ENCODE results near the gene PROM1.

PROM1 gene

DNA sequence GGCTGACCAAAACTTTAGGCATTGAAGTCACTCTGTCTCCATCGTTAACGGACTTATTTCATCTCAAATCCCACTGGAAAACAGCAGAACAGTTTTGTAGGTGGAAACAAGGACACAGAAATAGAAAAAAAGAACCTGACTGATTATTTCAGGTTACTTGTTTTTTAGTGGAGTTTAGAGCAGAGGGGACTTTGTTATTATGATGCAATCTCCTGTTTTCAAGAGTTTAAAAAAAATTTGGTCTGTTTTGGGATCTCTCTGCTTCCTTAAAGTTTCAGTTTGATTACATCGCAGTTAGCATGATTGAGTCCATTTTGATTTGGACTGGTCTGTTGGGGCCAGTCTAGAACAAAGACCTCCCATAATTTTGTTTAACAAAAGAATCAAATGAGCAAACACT is 13.6 kb downstream of the PROM1 start:
- no peak for DNase-seq
- no peak overlapping the region for H3K4me3 ChIP-seq (ENCODE audit: low read depth, low read length)
- no peaks in the 10 kb centered on the region for H3K36me3 ChIP-seq (replicated peaks)
- TF ChIP-seq, protein P1, sequence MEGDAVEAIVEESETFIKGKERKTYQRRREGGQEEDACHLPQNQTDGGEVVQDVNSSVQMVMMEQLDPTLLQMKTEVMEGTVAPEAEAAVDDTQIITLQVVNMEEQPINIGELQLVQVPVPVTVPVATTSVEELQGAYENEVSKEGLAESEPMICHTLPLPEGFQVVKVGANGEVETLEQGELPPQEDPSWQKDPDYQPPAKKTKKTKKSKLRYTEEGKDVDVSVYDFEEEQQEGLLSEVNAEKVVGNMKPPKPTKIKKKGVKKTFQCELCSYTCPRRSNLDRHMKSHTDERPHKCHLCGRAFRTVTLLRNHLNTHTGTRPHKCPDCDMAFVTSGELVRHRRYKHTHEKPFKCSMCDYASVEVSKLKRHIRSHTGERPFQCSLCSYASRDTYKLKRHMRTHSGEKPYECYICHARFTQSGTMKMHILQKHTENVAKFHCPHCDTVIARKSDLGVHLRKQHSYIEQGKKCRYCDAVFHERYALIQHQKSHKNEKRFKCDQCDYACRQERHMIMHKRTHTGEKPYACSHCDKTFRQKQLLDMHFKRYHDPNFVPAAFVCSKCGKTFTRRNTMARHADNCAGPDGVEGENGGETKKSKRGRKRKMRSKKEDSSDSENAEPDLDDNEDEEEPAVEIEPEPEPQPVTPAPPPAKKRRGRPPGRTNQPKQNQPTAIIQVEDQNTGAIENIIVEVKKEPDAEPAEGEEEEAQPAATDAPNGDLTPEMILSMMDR (IDR thresholded peaks at IDR 0.05; ENCODE audit: low read depth, low read length, missing control alignments), result no peak
- in situ Hi-C loops (cut with HindIII; ENCODE audit: low pct_ligation_motif_present, low sequenced_read_pairs), result no loop called here
- H3K27ac ChIP-seq, result no peak overlapping the region
- peaks cover 4% of the 10 kb centered on the region for H3K27me3 ChIP-seq (replicated peaks)

DNA sequence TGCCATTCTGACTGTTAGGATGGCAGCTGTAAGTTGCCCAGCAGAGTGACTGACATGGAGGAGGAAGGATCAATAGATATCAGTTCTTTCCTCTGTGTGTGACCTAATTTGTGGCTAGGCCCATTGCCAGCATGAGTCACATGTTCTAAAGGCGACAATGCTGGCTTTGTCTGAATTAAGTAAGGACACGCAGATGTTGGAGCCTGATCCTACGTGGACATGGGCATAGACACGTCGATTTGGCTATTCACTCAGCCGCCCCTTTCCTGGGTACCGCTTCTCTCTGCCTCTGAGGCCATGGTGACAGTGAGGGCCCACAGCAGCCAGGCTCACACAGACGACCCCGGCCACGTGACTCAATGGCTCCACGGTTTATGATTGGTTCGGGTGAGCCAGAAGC is 16.3 kb downstream of the PROM1 start:
- no peak for DNase-seq
- Histone ChIP-seq H3K36me3 (replicated peaks) (no peaks in the 10 kb centered on the region), H3K4me3 (ENCODE audit: low read depth, low read length) (no peak overlapping the region), H3K27me3 (replicated peaks) (no peaks in the 10 kb centered on the region), H3K27ac (no peak overlapping the region)
- TF ChIP-seq, protein P1 (IDR thresholded peaks at IDR 0.05; ENCODE audit: low read depth, low read length, missing control alignments), result no peak
- in situ Hi-C loops (cut with HindIII; ENCODE audit: low pct_ligation_motif_present, low sequenced_read_pairs), result no loop called here

DNA sequence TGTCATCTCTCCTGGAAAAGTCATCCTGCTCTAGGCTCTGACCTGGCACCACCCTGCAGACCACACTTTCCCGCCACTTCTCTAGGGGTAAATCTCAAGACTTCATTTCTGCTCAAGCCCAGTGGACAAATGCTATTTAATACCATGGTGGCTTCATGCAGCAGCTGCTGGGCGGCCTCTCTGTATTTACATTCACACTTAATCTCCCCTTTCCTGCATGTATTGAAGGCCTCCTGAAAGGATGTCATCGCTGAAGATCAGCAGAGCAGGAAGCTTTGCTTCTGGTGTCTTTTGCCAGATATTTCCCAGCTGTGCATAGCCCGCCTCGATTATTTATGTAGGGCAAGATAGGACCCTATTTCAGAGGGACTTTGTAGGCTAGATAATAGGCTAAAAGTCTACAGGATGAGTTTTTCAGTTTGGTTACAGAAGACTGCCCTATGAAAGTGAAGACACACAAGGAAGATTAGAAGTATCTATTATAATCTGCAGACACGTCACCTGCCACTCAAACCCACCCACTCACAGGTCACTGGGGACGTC is 17.2 kb downstream of the PROM1 start:
- Histone ChIP-seq H3K27me3 (replicated peaks) (no peaks in the 10 kb centered on the region), H3K4me3 (ENCODE audit: low read depth, low read length) (no peak overlapping the region), H3K27ac (no peak overlapping the region), H3K36me3 (replicated peaks) (no peaks in the 10 kb centered on the region)
- TF ChIP-seq, protein P1 (IDR thresholded peaks at IDR 0.05; ENCODE audit: low read depth, low read length, missing control alignments), result no peak
- DNase-seq, result no peak
- in situ Hi-C loops (cut with HindIII; ENCODE audit: low pct_ligation_motif_present, low sequenced_read_pairs), result no loop called here

DNA sequence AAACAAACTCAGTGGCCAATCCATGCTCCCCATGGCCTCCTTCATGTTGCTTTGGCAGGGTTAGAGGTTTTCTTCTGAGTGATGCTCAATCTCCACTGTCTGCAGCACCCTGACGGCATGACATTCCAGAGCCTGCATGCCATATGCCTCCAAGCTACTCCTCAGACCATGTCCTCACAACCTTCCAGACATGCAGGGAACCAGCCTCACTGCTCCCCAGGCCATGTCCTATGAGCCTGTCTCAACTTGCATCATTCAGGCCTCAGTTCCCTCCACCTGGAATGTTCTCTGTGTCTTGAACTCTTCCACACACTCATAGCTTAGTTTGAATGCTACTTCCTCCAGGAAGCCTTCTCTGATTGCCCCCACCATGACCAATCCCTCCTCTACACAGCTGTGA is 18.8 kb downstream of the PROM1 start:
- H3K27me3 ChIP-seq (replicated peaks), result no peaks in the 10 kb centered on the region
- no peak overlapping the region for H3K4me3 ChIP-seq (ENCODE audit: low read depth, low read length)
- DNase-seq, result no peak
- TF ChIP-seq, protein P1 (IDR thresholded peaks at IDR 0.05; ENCODE audit: low read depth, low read length, missing control alignments), result no peak
- in situ Hi-C loops (cut with HindIII; ENCODE audit: low pct_ligation_motif_present, low sequenced_read_pairs), result no loop called here
- no peaks in the 10 kb centered on the region for H3K36me3 ChIP-seq (replicated peaks)
- H3K27ac ChIP-seq, result no peak overlapping the region

DNA sequence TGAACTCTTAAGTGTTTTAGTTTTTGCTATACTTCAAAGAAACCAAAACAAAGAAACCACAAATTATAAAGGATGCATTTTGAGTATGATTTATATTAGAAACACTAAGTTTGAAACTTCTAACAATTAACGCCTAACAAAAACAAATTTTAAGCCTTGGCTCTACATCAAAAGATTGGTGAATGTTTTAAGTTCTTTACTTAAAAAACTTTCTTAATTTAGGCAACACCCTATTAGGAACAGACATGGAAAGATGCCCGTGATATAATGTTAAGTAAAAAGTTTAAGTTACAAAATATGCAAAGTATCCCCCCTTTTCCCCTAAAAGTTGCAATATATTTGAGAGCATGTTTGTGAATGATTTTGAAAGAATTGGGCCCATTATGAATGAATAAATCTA is 21.2 kb downstream of the PROM1 start:
- Histone ChIP-seq H3K27me3 (replicated peaks) (peaks cover 4% of the 10 kb centered on the region), H3K4me3 (ENCODE audit: low read depth, low read length) (no peak overlapping the region), H3K27ac (no peak overlapping the region), H3K36me3 (replicated peaks) (no peaks in the 10 kb centered on the region)
- TF ChIP-seq, protein P1 (IDR thresholded peaks at IDR 0.05; ENCODE audit: low read depth, low read length, missing control alignments), result no peak
- DNase-seq, result no peak
- in situ Hi-C loops (cut with HindIII; ENCODE audit: low pct_ligation_motif_present, low sequenced_read_pairs), result no loop called here

DNA sequence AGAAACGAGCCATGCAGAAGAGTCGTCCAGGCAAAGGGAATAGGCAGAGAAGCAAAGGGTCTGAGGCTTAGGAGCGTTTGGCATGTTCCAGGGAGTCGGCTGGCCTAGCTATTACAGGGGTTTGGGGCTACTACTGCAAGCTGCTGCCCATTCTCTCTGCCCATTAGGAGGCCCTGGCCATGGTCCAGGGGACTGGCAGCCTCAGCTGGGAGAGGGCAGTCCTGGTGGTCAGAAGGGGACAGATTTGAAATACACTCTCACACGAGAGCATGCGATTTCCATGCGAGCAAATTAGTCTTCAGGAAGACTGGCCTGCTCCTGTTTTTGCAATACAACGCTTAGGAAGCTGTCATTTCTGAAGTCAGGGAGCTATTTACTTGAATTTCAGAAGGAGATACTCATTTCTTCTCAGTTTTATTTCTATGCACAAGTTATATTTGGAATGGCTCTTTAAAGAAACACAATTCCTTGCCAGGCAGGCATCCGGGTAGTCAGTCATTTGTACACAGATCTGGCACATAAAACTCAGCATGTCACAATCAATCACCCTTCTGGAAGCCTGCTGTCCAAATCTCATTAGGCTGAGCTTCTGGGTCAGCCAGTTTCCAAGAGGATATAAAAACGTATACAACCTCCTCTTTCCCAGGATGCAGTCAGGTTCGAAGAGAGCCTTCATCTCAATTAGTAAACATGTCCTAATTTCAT is 27.0 kb downstream of the PROM1 start:
- no peak for DNase-seq
- in situ Hi-C loops (cut with HindIII; ENCODE audit: low pct_ligation_motif_present, low sequenced_read_pairs), result no loop called here
- H3K4me3 ChIP-seq (ENCODE audit: low read depth, low read length), result no peak overlapping the region
- H3K36me3 ChIP-seq (replicated peaks), result no peaks in the 10 kb centered on the region
- TF ChIP-seq, protein P1 (IDR thresholded peaks at IDR 0.05; ENCODE audit: low read depth, low read length, missing control alignments), result no peak
- H3K27ac ChIP-seq, result no peak overlapping the region
- peaks cover 13% of the 10 kb centered on the region for H3K27me3 ChIP-seq (replicated peaks)

Measured in brain microvascular endothelial cell (primary cell).